Osteoblast (primary cell): Measurements from ENCODE around the gene RB1. TPM values are rescaled to one million over a fixed set of nuclear protein-coding genes. Genes with fewer than 3 reads are reported as not detected.

Experiments
- DNase-seq: peaks from one replicate; pipeline ENCODE4 v3.0.0; 2011; ENCODE audit warnings: low spot score, mixed read lengths; ENCODE audit not compliant: insufficient read length; ENCODE audit errors: missing footprints
- H2AFZ ChIP-seq: 2 replicates; pipeline ENCODE4 v1.6.0; 2011; ENCODE audit warnings: mild to moderate bottlenecking, low read length
- H3K27ac ChIP-seq: 2 replicates; pipeline ENCODE4 v1.5.1; 2011; ENCODE audit warnings: mild to moderate bottlenecking, low read depth, low read length, moderate library complexity
- H3K27me3 ChIP-seq: 2 replicates; pipeline ENCODE4 v1.6.0; 2012; ENCODE audit warnings: mild to moderate bottlenecking, control low read depth, inconsistent platforms, low read length, moderate library complexity; ENCODE audit not compliant: insufficient read depth
- H3K36me3 ChIP-seq: 2 replicates; pipeline ENCODE4 v1.5.1; 2011; ENCODE audit warnings: mild to moderate bottlenecking, low read length, control low read depth, moderate library complexity; ENCODE audit not compliant: insufficient read depth
- H3K4me1 ChIP-seq: 2 replicates; pipeline ENCODE4 v1.5.1; 2011; ENCODE audit warnings: mild to moderate bottlenecking, low read length, control low read depth, moderate library complexity; ENCODE audit not compliant: insufficient read depth
- H3K4me2 ChIP-seq: 2 replicates; pipeline ENCODE4 v1.6.0; 2011; ENCODE audit warnings: mild to moderate bottlenecking, low read length; ENCODE audit not compliant: insufficient read depth
- H3K4me3 ChIP-seq: fragments of 200-600 bp; sonication (generic); 3 replicates; pipeline ENCODE4 v1.5.1; 2012; ENCODE audit warnings: mild to moderate bottlenecking, low read length, inconsistent platforms; ENCODE audit not compliant: insufficient read depth
- H3K79me2 ChIP-seq: 2 replicates; pipeline ENCODE4 v1.6.0; 2012; ENCODE audit warnings: mild to moderate bottlenecking, low read length, control low read depth, inconsistent platforms; ENCODE audit not compliant: insufficient read depth
- H3K9me3 ChIP-seq: 2 replicates; pipeline ENCODE4 v1.5.1; 2011; ENCODE audit warnings: low read depth, low read length, control low read depth
- H4K20me1 ChIP-seq: 2 replicates; pipeline ENCODE4 v1.6.0; 2012; ENCODE audit warnings: mild to moderate bottlenecking, low read length, control low read depth; ENCODE audit not compliant: insufficient read depth
- CTCF ChIP-seq: IDR thresholded peaks from 2 replicates; pipeline ENCODE4 v1.5.1; 2011; ENCODE audit warnings: mild to moderate bottlenecking, low read depth, low read length, moderate library complexity; ENCODE audit errors: extremely low read depth
- total RNA-seq: library from RNA; depleted of rRNA; stranded (reverse); fragments of >200 nt; gene quantifications from 2 replicates; pipeline ENCODE4 v1.2.3, GENCODE V29; 2012

Gene RB1
- total RNA-seq, 1 donor = 33.3 TPM

GRCh38 chr13:48508011-48508410 lies 204.5 kb downstream of the RB1 start:
- Histone ChIP-seq H3K36me3 (no peaks in the 10 kb centered on the region), H3K9me3 (no peaks in the 10 kb centered on the region), H3K27me3 (no peaks in the 10 kb centered on the region), H3K27ac (no peak overlapping the region), H3K4me1 (no peaks in the 10 kb centered on the region), H3K4me3 (no peak overlapping the region), H3K79me2 (no peaks in the 10 kb centered on the region), H3K4me2 (no peak overlapping the region), H4K20me1 (no peaks in the 10 kb centered on the region), H2AFZ (no peak overlapping the region)
- no peak for DNase-seq
- no peak for TF ChIP-seq CTCF

- no peak for DNase-seq
Measured at GRCh38 chr13:48510698-48511097, 207.1 kb downstream of the RB1 start.

GRCh38 chr13:48511621-48512230 lies 208.2 kb downstream of the RB1 start:
- Histone ChIP-seq H3K4me2 (no peak overlapping the region), H3K27ac (no peak overlapping the region), H3K36me3 (no peaks in the 10 kb centered on the region), H3K27me3 (no peaks in the 10 kb centered on the region), H2AFZ (no peak overlapping the region), H3K79me2 (no peaks in the 10 kb centered on the region), H3K4me3 (no peak overlapping the region), H4K20me1 (no peaks in the 10 kb centered on the region), H3K9me3 (no peaks in the 10 kb centered on the region), H3K4me1 (no peaks in the 10 kb centered on the region)
- no peak for TF ChIP-seq CTCF
- no peak for DNase-seq

More at GRCh38 chr13:48510698-48511097, 207.1 kb downstream of the RB1 start:
- Histone ChIP-seq H3K9me3 (no peaks in the 10 kb centered on the region), H3K36me3 (no peaks in the 10 kb centered on the region), H3K79me2 (no peaks in the 10 kb centered on the region), H3K27ac (no peak overlapping the region), H4K20me1 (no peaks in the 10 kb centered on the region), H3K4me1 (no peaks in the 10 kb centered on the region), H3K27me3 (no peaks in the 10 kb centered on the region), H3K4me3 (no peak overlapping the region), H3K4me2 (no peak overlapping the region), H2AFZ (no peak overlapping the region)
- TF ChIP-seq CTCF = no peak

- no peak overlapping the region for H2AFZ ChIP-seq
- H3K27me3 ChIP-seq = no peaks in the 10 kb centered on the region
- no peaks in the 10 kb centered on the region for H3K4me1 ChIP-seq
- no peak for DNase-seq
- no peaks in the 10 kb centered on the region for H3K9me3 ChIP-seq
- no peak overlapping the region for H3K27ac ChIP-seq
- H3K4me2 ChIP-seq = no peak overlapping the region
- H3K79me2 ChIP-seq = no peaks in the 10 kb centered on the region
- H3K36me3 ChIP-seq = no peaks in the 10 kb centered on the region
- H4K20me1 ChIP-seq = no peaks in the 10 kb centered on the region
- no peak for TF ChIP-seq CTCF
- H3K4me3 ChIP-seq = no peak overlapping the region
Measured at GRCh38 chr13:48514793-48515192, 211.2 kb downstream of the RB1 start.
